Loucy (cell line): Measurements from ENCODE around the gene OR7C1.

Source experiments
- H2AFZ ChIP-seq: fragments of 200-600 bp; sonication (generic); 2 replicates; pipeline ENCODE4 v1.6.0; 2016; ENCODE audit warnings: antibody characterized with exemption, mild to moderate bottlenecking, low read length, moderate library complexity
- H3F3A ChIP-seq: fragments of 200-600 bp; 2 replicates; pipeline ENCODE4 v1.6.0; 2016; ENCODE audit warnings: antibody characterized with exemption, low read depth, mild to moderate bottlenecking
- H3K27me3 ChIP-seq: fragments of 200-600 bp; sonication (generic); 2 replicates; pipeline ENCODE4 v1.6.1; 2014; ENCODE audit warnings: low read length, mild to moderate bottlenecking; ENCODE audit not compliant: insufficient read depth, poor library complexity, severe bottlenecking
- H3K36me3 ChIP-seq: fragments of 200-600 bp; sonication (generic); 2 replicates; pipeline ENCODE4 v1.6.1; 2016; ENCODE audit warnings: low read length; ENCODE audit not compliant: insufficient read depth
- H3K4me1 ChIP-seq: fragments of 200-600 bp; sonication (generic); 2 replicates; pipeline ENCODE4 v1.5.1; 2014; ENCODE audit warnings: low read length, mild to moderate bottlenecking; ENCODE audit not compliant: insufficient read depth, poor library complexity, severe bottlenecking
- H3K4me2 ChIP-seq: fragments of 200-600 bp; sonication (generic); 2 replicates; pipeline ENCODE4 v1.6.0; 2014; ENCODE audit warnings: antibody characterized with exemption, low read length, low read depth, mild to moderate bottlenecking; ENCODE audit not compliant: poor library complexity, severe bottlenecking
- H3K4me3 ChIP-seq: fragments of 200-600 bp; sonication (generic); 2 replicates; pipeline ENCODE4 v1.5.1; 2014; ENCODE audit warnings: low read length, mild to moderate bottlenecking, mixed read lengths; ENCODE audit not compliant: poor library complexity, severe bottlenecking
- H3K79me2 ChIP-seq: fragments of 200-600 bp; sonication (generic); 2 replicates; pipeline ENCODE4 v1.6.1; 2014; ENCODE audit warnings: low read length; ENCODE audit not compliant: insufficient read depth
- H3K9ac ChIP-seq: fragments of 200-600 bp; sonication (generic); 2 replicates; pipeline ENCODE4 v1.6.0; 2014; ENCODE audit warnings: mild to moderate bottlenecking, low read depth, low read length, moderate library complexity; ENCODE audit not compliant: poor library complexity, severe bottlenecking
- H3K9me2 ChIP-seq: fragments of 200-600 bp; sonication (generic); replicated peaks from 2 replicates; pipeline ENCODE4 v1.6.1; 2016; ENCODE audit warnings: low read depth, low read length, mixed read lengths
- H3K9me3 ChIP-seq: fragments of 200-600 bp; sonication (generic); 2 replicates; pipeline ENCODE4 v1.6.1; 2014; ENCODE audit warnings: mild to moderate bottlenecking, antibody characterized with exemption, low read length, low read depth; ENCODE audit not compliant: insufficient read depth
- H4K20me1 ChIP-seq: fragments of 200-600 bp; sonication (generic); 2 replicates; pipeline ENCODE4 v1.6.0; 2014; ENCODE audit warnings: antibody characterized with exemption, low read length, mild to moderate bottlenecking; ENCODE audit not compliant: insufficient read depth, poor library complexity, severe bottlenecking
- CTCF ChIP-seq: fragments of 200-600 bp; sonication (generic); conservative IDR thresholded peaks from 2 replicates; pipeline ENCODE4 v1.5.1; 2014; ENCODE audit warnings: mild to moderate bottlenecking, antibody characterized with exemption, low read length
- EZH2phosphoT487 ChIP-seq: fragments of 200-600 bp; IDR thresholded peaks from 2 replicates; pipeline ENCODE4 v1.6.1; 2018; ENCODE audit warnings: antibody characterized with exemption, mild to moderate bottlenecking, moderate library complexity, borderline replicate concordance

The OR7C1 gene

DNA sequence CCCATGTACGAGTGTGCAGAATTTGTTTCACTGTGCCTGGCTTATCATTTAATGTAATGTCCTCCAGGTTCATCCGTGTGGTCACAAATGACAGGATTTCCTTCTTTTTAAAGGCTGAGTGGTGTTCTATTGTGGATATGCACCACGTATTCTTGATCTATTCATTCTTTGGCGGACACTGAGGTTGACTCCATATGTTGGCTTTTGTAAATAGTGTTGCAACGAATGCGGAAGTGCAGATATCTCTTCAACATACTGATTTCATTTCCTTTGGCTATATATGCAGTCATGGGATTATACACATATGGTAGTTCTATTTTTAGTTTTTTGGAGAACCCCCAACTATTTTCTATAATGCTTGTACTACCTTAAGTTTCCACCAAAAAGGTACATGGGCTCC is 13.0 kb downstream of the OR7C1 start:
- Histone ChIP-seq H3K79me2 (no peaks in the 10 kb centered on the region), H3K27me3 (no peaks in the 10 kb centered on the region), H3K9me2 (no peaks in the 10 kb centered on the region), H2AFZ (no peak overlapping the region), H3K36me3 (no peaks in the 10 kb centered on the region), H3K4me2 (no peak overlapping the region), H3K4me1 (no peaks in the 10 kb centered on the region), H3K9me3 (no peaks in the 10 kb centered on the region), H3K9ac (no peak overlapping the region), H3F3A (no peaks in the 10 kb centered on the region), H3K4me3 (no peak overlapping the region), H4K20me1 (no peaks in the 10 kb centered on the region)
- TF ChIP-seq CTCF: no peak
- TF ChIP-seq EZH2phosphoT487: no peak

DNA sequence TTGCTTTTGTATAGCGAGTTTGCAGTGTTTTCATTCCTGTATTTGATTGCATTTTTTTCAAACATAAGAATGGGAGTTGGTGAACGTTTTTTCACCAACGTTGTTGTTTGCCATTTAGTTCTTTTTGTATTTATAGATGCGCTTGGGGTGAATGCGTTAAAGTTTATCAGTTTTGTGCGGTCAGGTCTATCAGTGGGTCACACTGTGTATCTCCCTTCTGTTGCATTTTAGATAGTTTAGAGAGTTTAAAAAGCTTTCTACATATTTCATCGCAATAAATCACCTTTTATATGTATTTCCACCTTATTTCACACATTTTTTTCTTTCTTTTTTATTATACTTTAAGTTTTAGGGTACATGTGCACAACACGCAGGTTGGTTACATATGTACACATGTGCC is 16.4 kb downstream of the OR7C1 start:
- Histone ChIP-seq H3F3A (no peaks in the 10 kb centered on the region), H3K9ac (no peak overlapping the region), H3K4me2 (no peak overlapping the region), H3K4me1 (no peaks in the 10 kb centered on the region), H3K9me3 (no peaks in the 10 kb centered on the region), H3K9me2 (no peaks in the 10 kb centered on the region), H3K36me3 (no peaks in the 10 kb centered on the region), H3K4me3 (no peak overlapping the region), H3K27me3 (no peaks in the 10 kb centered on the region), H4K20me1 (no peaks in the 10 kb centered on the region), H3K79me2 (no peaks in the 10 kb centered on the region), H2AFZ (no peak overlapping the region)
- TF ChIP-seq CTCF (no peak), EZH2phosphoT487 (no peak)

- H3K9me3 ChIP-seq: no peaks in the 10 kb centered on the region
These were observed 17.9 kb downstream of the OR7C1 start for GRCh38 chr19:14817052-14817451.

More at GRCh38 chr19:14817052-14817451, 17.9 kb downstream of the OR7C1 start:
- Histone ChIP-seq H3K4me3 (no peak overlapping the region), H3K9me2 (no peaks in the 10 kb centered on the region), H3K27me3 (no peaks in the 10 kb centered on the region), H2AFZ (no peak overlapping the region), H4K20me1 (no peaks in the 10 kb centered on the region), H3K9ac (no peak overlapping the region), H3K4me2 (no peak overlapping the region), H3K79me2 (no peaks in the 10 kb centered on the region), H3F3A (no peaks in the 10 kb centered on the region), H3K4me1 (no peaks in the 10 kb centered on the region), H3K36me3 (no peaks in the 10 kb centered on the region)
- no peak for TF ChIP-seq CTCF
- no peak for TF ChIP-seq EZH2phosphoT487
